Left ventricle myocardium inferior (tissue), 1 donor: ENCODE results near the gene FAF1. TPM values are rescaled to one million over a fixed set of nuclear protein-coding genes. Genes with fewer than 3 reads are reported as not detected.
A peak's percentile ranks its signal among the peaks of the same experiment; 100 is the strongest.
"Not testable (repeated sequence)": the region's sequence is repeated elsewhere in the genome, so short reads cannot be mapped to it uniquely, and the experiment has no call there.

ENCODE experiments used
- DNase-seq: peaks from one replicate; pipeline ENCODE4 v3.0.0-alpha.2; 2020
- H3K27ac ChIP-seq: fragments of 200-600 bp; replicated peaks from 2 replicates; pipeline ENCODE4 v1.8.0; 2021
- H3K27me3 ChIP-seq: fragments of 200-600 bp; 2 replicates; pipeline ENCODE4 v1.8.0; 2021; ENCODE audit warnings: low read depth
- H3K36me3 ChIP-seq: fragments of 200-600 bp; 2 replicates; pipeline ENCODE4 v1.8.0; 2021
- H3K4me1 ChIP-seq: fragments of 200-600 bp; 2 replicates; pipeline ENCODE4 v1.8.0; 2021
- H3K4me3 ChIP-seq: fragments of 200-600 bp; 2 replicates; pipeline ENCODE4 v1.8.0; 2021; ENCODE audit warnings: mild to moderate bottlenecking, moderate library complexity
- H3K9me3 ChIP-seq: fragments of 200-600 bp; replicated peaks from 2 replicates; pipeline ENCODE4 v1.8.0; 2021
- intact Hi-C: fragments of 100-400 bp; cut with micrococcal nuclease; formaldehyde crosslinking; loops from one replicate; pipeline ENCODE4 v1.11.0; 2022
- total RNA-seq: library from RNA; stranded (reverse); fragmentation: NEBNext Ultra II Directional; extraction: Animal tissue kit (Norgen Biotek cat#: 25700); gene quantifications from one replicate; pipeline ENCODE4 v1.2.1, GENCODE V29; 2021
- TF ChIP-seq, protein P1 (sequence below): fragments of 200-600 bp; IDR thresholded peaks from 2 replicates; pipeline ENCODE4 v1.8.0; 2021; ENCODE audit warnings: antibody characterized with exemption, mild to moderate bottlenecking, borderline replicate concordance
- donor health status: DM: no; HTN: yes; CAD: no; lungs with severe emphysema.

The FAF1 gene
- total RNA-seq, 1 donor from 2014 or later: 80.0 TPM

DNA sequence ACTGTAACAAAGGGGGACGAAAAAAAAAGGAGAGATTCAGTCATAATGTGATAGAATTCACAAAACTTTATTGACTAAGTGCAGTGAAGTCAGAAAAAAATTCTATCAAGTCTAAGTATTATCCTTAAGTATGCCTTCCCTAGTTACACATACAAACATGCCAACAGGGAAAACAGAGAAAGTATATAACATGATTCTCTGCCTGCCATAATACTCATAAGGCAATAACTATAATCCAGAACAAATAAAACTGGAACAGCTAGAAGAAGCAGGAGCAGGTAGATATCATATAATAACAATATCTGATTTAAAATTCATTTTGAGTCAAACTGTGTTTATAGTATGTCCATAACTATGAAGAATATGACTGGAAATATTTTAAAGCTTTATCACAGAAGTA, 184.3 kb downstream of the FAF1 start:
- intact Hi-C loops: loop anchor here (10.0 kb wide), 2 partner anchors 269 to 409 kb away; no protein-coding TSS in a partner anchor
- H3K4me3 ChIP-seq: no peak overlapping the region
- H3K4me1 ChIP-seq: no peaks in the 10 kb centered on the region
- no peak overlapping the region for H3K27ac ChIP-seq
- DNase-seq: no peak
- H3K36me3 ChIP-seq: peaks cover 9% of the 10 kb centered on the region
- no peaks in the 10 kb centered on the region for H3K9me3 ChIP-seq
- TF ChIP-seq, protein P1, sequence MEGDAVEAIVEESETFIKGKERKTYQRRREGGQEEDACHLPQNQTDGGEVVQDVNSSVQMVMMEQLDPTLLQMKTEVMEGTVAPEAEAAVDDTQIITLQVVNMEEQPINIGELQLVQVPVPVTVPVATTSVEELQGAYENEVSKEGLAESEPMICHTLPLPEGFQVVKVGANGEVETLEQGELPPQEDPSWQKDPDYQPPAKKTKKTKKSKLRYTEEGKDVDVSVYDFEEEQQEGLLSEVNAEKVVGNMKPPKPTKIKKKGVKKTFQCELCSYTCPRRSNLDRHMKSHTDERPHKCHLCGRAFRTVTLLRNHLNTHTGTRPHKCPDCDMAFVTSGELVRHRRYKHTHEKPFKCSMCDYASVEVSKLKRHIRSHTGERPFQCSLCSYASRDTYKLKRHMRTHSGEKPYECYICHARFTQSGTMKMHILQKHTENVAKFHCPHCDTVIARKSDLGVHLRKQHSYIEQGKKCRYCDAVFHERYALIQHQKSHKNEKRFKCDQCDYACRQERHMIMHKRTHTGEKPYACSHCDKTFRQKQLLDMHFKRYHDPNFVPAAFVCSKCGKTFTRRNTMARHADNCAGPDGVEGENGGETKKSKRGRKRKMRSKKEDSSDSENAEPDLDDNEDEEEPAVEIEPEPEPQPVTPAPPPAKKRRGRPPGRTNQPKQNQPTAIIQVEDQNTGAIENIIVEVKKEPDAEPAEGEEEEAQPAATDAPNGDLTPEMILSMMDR: no peak
- H3K27me3 ChIP-seq: no peaks in the 10 kb centered on the region

DNA sequence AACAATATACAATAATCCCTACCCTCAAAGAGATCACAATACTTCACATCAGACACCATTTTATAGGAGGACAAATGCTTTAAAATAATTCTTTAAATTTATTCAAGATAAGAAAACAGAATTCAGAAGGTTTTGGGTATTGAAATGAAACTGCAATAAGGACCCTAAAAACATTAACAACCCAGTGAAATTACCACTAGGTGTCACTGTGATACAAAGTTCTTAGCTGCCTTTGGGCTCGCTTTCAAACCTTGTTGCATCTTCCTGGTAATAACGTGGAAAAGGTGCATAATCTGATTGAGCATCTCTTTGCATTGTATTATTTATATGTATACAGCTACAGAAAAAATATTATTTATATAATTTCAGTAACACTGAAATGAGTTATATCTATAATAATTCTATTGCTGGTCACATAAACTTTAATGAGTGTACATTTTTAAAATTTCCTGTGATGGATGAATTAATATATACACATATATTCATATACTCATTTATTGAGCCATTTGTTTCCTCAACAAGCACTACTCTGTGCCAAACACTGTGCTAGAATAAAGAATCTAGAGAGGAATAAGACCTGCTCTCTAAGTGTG, 185.2 kb downstream of the FAF1 start:
- H3K4me3 ChIP-seq: no peak overlapping the region
- no peaks in the 10 kb centered on the region for H3K36me3 ChIP-seq
- no peaks in the 10 kb centered on the region for H3K9me3 ChIP-seq
- no peak for DNase-seq
- TF ChIP-seq, protein P1: peak; percentile 81
- intact Hi-C loops: loop anchor here (10.0 kb wide), 2 partner anchors 270 to 410 kb away; no protein-coding TSS in a partner anchor
- no peaks in the 10 kb centered on the region for H3K4me1 ChIP-seq
- H3K27ac ChIP-seq: no peak overlapping the region
- no peaks in the 10 kb centered on the region for H3K27me3 ChIP-seq

DNA sequence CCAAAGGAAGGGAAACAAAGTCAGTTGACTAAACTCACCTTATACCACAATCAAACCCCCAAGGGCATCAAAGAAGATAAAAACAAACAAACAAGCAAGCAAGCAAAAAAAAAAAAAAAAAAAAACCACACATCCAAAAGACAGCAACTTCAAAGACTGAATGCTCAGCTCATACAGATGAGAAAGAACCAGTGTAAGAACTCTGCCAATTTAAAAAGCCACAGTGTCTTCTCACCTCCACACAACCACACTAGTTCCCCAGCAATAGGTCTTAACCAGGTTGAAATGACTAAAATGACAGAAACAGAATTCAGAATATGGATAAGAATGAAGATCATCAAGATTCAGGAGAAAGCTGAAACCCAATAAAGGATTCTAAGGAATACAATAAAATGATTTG, 193.4 kb downstream of the FAF1 start:
- Histone ChIP-seq H3K9me3 (no peaks in the 10 kb centered on the region), H3K27ac (no peak overlapping the region), H3K4me3 (no peak overlapping the region), H3K4me1 (peaks cover 14% of the 10 kb centered on the region), H3K27me3 (no peaks in the 10 kb centered on the region), H3K36me3 (no peaks in the 10 kb centered on the region)
- DNase-seq: no peak
- intact Hi-C loops: no loop called here
- TF ChIP-seq, protein P1: no peak

DNA sequence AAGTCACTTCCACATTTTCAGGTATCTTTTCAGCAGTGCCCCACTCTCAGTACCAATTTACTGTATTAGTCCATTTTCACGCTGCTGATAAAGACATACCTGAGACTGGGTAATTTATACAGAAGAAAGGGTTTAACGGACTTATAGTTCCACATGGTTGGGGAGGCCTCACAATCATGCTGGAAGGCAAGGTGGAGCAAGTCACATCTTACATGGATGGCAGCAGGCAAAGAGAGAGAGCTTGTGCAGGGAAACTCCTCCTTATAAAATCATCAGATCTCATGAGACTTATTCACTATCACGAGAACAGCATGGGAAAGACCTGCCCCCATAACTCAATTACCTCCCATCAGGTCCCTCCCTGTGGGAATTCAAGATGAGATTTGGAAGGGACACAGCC, 203.5 kb downstream of the FAF1 start:
- DNase-seq: not testable (repeated sequence)

DNA sequence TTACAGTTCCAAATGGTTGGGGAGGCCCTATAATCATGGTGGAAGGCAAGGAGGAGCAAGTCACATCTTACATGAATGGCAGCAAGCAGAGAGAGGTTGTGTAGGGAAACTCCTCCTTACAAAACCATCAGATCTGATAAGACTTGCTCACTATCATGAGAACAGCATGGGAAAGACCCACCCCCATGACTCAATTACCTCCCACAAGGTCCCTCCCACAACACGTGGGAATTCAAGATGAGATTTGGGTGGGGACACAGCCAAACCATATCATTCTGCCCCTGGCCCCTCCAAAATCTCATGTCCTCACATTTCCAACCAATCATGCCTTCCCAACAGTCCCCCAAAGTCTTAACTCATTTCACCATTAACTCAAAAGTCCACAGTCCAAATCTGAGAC, 205.3 kb downstream of the FAF1 start:
- H3K9me3 ChIP-seq: peaks cover 13% of the 10 kb centered on the region
- H3K4me1 ChIP-seq, H3K27ac ChIP-seq, H3K4me3 ChIP-seq, intact Hi-C loops, H3K36me3 ChIP-seq, H3K27me3 ChIP-seq, DNase-seq: not testable (repeated sequence)

More for the DNA sequence above, 203.5 kb downstream of the FAF1 start:
- H3K27ac ChIP-seq, H3K36me3 ChIP-seq, H3K27me3 ChIP-seq, intact Hi-C loops, H3K4me1 ChIP-seq, H3K4me3 ChIP-seq: not testable (repeated sequence)
- peaks cover 13% of the 10 kb centered on the region for H3K9me3 ChIP-seq

DNA sequence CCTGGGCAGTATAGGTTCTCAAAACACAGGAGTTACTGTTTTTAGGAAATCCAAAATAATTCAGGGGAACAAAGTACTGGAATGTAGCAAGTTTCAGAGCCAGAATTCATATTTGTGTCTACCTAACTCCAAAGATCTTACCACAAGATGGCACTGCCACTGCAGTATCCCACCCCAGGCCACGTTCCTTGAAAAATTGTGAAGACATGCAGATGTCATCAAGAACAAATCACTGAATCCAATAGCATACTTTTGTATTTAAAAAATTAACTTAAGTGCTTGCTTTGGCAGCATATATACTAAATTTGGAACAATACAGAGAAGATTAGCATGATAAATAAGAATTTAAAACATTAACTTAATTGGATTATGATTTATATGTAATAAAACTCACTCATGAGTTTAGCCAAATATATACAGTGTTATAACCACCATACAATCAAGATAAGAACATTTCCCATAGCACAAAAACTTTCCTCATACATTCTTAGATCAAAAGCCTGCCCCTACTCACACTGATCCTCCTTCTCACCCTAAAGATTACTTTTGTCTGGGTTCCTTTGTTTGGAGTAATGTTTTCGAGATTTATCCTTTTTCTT, 209.9 kb downstream of the FAF1 start:
- TF ChIP-seq, protein P1: peak; percentile 50
- Histone ChIP-seq H3K9me3 (no peaks in the 10 kb centered on the region), H3K36me3 (peaks cover under 1% of the 10 kb centered on the region), H3K4me3 (no peak overlapping the region), H3K27me3 (no peaks in the 10 kb centered on the region), H3K27ac (no peak overlapping the region), H3K4me1 (no peaks in the 10 kb centered on the region)
- no peak for DNase-seq
- intact Hi-C loops: no loop called here
